Effector CD8-positive, alpha-beta T cell (primary cell): ENCODE data around the gene GALNT10.

ENCODE experiments used
- DNase-seq: peaks from one replicate; lab custom pipeline; 2025; lab: John Stamatoyannopoulos, UW

GALNT10 gene

GRCh38 chr5:154267516-154267915 lies 77.0 kb downstream of the GALNT10 start:
- no peak for DNase-seq

- no peak for DNase-seq
These were observed 77.5 kb downstream of the GALNT10 start for GRCh38 chr5:154268073-154268472.

- no peak for DNase-seq
These were observed 78.9 kb downstream of the GALNT10 start for GRCh38 chr5:154269414-154269813.

- no peak for DNase-seq
These were observed 80.9 kb downstream of the GALNT10 start for GRCh38 chr5:154271466-154271865.

- no peak for DNase-seq
These were observed 81.5 kb downstream of the GALNT10 start for GRCh38 chr5:154271936-154272514.

GRCh38 chr5:154273028-154273617 lies 82.6 kb downstream of the GALNT10 start:
- DNase-seq: no peak

- DNase-seq: no peak
These were observed 83.7 kb downstream of the GALNT10 start for GRCh38 chr5:154273963-154274827.

- DNase-seq: no peak
These were observed 84.3 kb downstream of the GALNT10 start for GRCh38 chr5:154274828-154275185.

GRCh38 chr5:154275566-154275965 lies 85.0 kb downstream of the GALNT10 start:
- no peak for DNase-seq

- no peak for DNase-seq
These were observed 85.9 kb downstream of the GALNT10 start for GRCh38 chr5:154276261-154276972.

GRCh38 chr5:154276973-154277331 lies 86.4 kb downstream of the GALNT10 start:
- no peak for DNase-seq

GRCh38 chr5:154277499-154277898 lies 87.0 kb downstream of the GALNT10 start:
- no peak for DNase-seq

GRCh38 chr5:154278186-154278585 lies 87.7 kb downstream of the GALNT10 start:
- no peak for DNase-seq

GRCh38 chr5:154278908-154279307 lies 88.4 kb downstream of the GALNT10 start:
- DNase-seq: no peak

GRCh38 chr5:154284433-154284832 lies 93.9 kb downstream of the GALNT10 start:
- no peak for DNase-seq

GRCh38 chr5:154285661-154286408 lies 95.3 kb downstream of the GALNT10 start:
- DNase-seq: no peak

GRCh38 chr5:154286557-154286956 lies 96.0 kb downstream of the GALNT10 start:
- DNase-seq: no peak

GRCh38 chr5:154287136-154287535 lies 96.6 kb downstream of the GALNT10 start:
- no peak for DNase-seq

GRCh38 chr5:154288145-154288544 lies 97.6 kb downstream of the GALNT10 start:
- no peak for DNase-seq

- DNase-seq: no peak
These were observed 101.4 kb downstream of the GALNT10 start for GRCh38 chr5:154291917-154292316.

- no peak for DNase-seq
These were observed 102.7 kb downstream of the GALNT10 start for GRCh38 chr5:154293219-154293618.

GRCh38 chr5:154295551-154295950 lies 105.0 kb downstream of the GALNT10 start:
- DNase-seq: no peak
